IPS-18a (cell line): ENCODE results near the gene TUBGCP6.

Experiments
- H3K27ac ChIP-seq: one replicate; pipeline ENCODE4 v1.5.1; 2013; ENCODE audit warnings: low read length
- H3K27me3 ChIP-seq: one replicate; pipeline ENCODE4 v1.6.1; 2013; ENCODE audit warnings: mild to moderate bottlenecking, low read length; ENCODE audit not compliant: control insufficient read depth, insufficient read depth
- H3K36me3 ChIP-seq: one replicate; pipeline ENCODE4 v1.6.1; 2013; ENCODE audit warnings: low read depth, low read length; ENCODE audit not compliant: control insufficient read depth
- H3K4me1 ChIP-seq: one replicate; pipeline ENCODE4 v1.6.1; 2013; ENCODE audit warnings: low read depth, low read length; ENCODE audit not compliant: control insufficient read depth
- H3K4me3 ChIP-seq: one replicate; pipeline ENCODE4 v1.5.1; 2013; ENCODE audit warnings: low read length
- H3K9ac ChIP-seq: one replicate; pipeline ENCODE4 v1.6.1; 2013; ENCODE audit warnings: mild to moderate bottlenecking, low read length, moderate library complexity
- H3K9me3 ChIP-seq: one replicate; pipeline ENCODE4 v1.6.1; 2013; ENCODE audit warnings: low read depth, low read length; ENCODE audit not compliant: control insufficient read depth

The TUBGCP6 gene

GRCh38 chr22:50180727-50181521 is 63.9 kb downstream of the TUBGCP6 start:
- H3K9ac ChIP-seq, result no peak overlapping the region
- H3K4me3 ChIP-seq, result no peak overlapping the region
- no peaks in the 10 kb centered on the region for H3K9me3 ChIP-seq
- H3K27me3 ChIP-seq, result no peaks in the 10 kb centered on the region
- no peaks in the 10 kb centered on the region for H3K36me3 ChIP-seq
- H3K27ac ChIP-seq, result no peak overlapping the region
- no peaks in the 10 kb centered on the region for H3K4me1 ChIP-seq

GRCh38 chr22:50179937-50180726 is 64.7 kb downstream of the TUBGCP6 start:
- H3K27ac ChIP-seq, result no peak overlapping the region
- H3K4me1 ChIP-seq, result no peaks in the 10 kb centered on the region
- H3K9me3 ChIP-seq, result no peaks in the 10 kb centered on the region
- no peaks in the 10 kb centered on the region for H3K27me3 ChIP-seq
- no peak overlapping the region for H3K9ac ChIP-seq
- no peak overlapping the region for H3K4me3 ChIP-seq
- H3K36me3 ChIP-seq, result no peaks in the 10 kb centered on the region

- H3K4me3 ChIP-seq, result no peak overlapping the region
- no peaks in the 10 kb centered on the region for H3K27me3 ChIP-seq
- H3K9me3 ChIP-seq, result no peaks in the 10 kb centered on the region
- no peak overlapping the region for H3K9ac ChIP-seq
- H3K36me3 ChIP-seq, result no peaks in the 10 kb centered on the region
- no peaks in the 10 kb centered on the region for H3K4me1 ChIP-seq
- H3K27ac ChIP-seq, result no peak overlapping the region
These were observed 65.7 kb downstream of the TUBGCP6 start for GRCh38 chr22:50178871-50179869.

DNA sequence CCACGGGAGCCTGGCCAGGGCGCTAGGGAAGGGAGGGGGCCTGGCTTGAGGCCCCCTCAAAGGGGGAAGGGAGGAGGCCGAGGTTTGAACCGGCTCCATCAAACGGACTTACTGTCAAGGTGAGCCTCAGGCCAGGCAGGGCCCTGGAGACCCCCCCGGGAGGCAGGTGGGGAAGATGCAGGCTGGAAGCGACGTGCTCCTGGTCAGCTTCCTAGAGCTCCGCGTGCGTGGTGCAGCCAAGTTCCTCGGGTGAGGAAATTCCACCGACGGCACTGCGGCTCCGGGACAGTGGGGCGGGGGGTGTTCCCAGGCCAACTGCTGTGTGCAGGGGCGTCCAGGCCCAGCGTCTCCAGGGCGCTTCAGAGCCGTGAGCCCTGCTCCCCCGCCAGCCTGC is 66.4 kb downstream of the TUBGCP6 start:
- no peaks in the 10 kb centered on the region for H3K4me1 ChIP-seq
- no peak overlapping the region for H3K4me3 ChIP-seq
- H3K36me3 ChIP-seq, result no peaks in the 10 kb centered on the region
- H3K27ac ChIP-seq, result no peak overlapping the region
- H3K9me3 ChIP-seq, result no peaks in the 10 kb centered on the region
- H3K9ac ChIP-seq, result no peak overlapping the region
- no peaks in the 10 kb centered on the region for H3K27me3 ChIP-seq

GRCh38 chr22:50177537-50178470 is 67.0 kb downstream of the TUBGCP6 start:
- Histone ChIP-seq H3K4me3 (no peak overlapping the region), H3K9me3 (no peaks in the 10 kb centered on the region), H3K36me3 (no peaks in the 10 kb centered on the region), H3K9ac (no peak overlapping the region), H3K27me3 (no peaks in the 10 kb centered on the region), H3K4me1 (no peaks in the 10 kb centered on the region), H3K27ac (no peak overlapping the region)

- no peaks in the 10 kb centered on the region for H3K36me3 ChIP-seq
- H3K27ac ChIP-seq, result no peak overlapping the region
- peaks cover 4% of the 10 kb centered on the region for H3K27me3 ChIP-seq
- H3K9me3 ChIP-seq, result no peaks in the 10 kb centered on the region
- no peak overlapping the region for H3K9ac ChIP-seq
- no peak overlapping the region for H3K4me3 ChIP-seq
- H3K4me1 ChIP-seq, result no peaks in the 10 kb centered on the region
These were observed 67.8 kb downstream of the TUBGCP6 start for GRCh38 chr22:50176850-50177536.

GRCh38 chr22:50175921-50176849 is 68.6 kb downstream of the TUBGCP6 start:
- no peak overlapping the region for H3K9ac ChIP-seq
- no peaks in the 10 kb centered on the region for H3K4me1 ChIP-seq
- no peak overlapping the region for H3K4me3 ChIP-seq
- H3K27ac ChIP-seq, result no peak overlapping the region
- peaks cover 12% of the 10 kb centered on the region for H3K27me3 ChIP-seq
- H3K9me3 ChIP-seq, result no peaks in the 10 kb centered on the region
- no peaks in the 10 kb centered on the region for H3K36me3 ChIP-seq

DNA sequence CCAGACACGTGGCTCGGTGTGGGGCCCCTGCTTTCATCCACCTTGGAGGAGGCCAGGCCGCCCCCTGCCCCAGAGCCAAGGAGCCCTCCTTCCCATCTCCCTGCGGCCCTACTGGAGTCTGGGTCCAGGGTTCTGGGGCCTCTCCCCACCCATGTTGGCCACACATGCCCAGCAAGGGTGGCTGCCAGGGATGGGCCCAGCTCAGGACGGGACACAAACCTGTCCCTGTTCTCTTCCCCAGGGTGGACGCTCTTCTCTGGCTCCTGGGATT is 69.7 kb downstream of the TUBGCP6 start:
- no peaks in the 10 kb centered on the region for H3K9me3 ChIP-seq
- no peaks in the 10 kb centered on the region for H3K4me1 ChIP-seq
- H3K27me3 ChIP-seq, result peaks cover 17% of the 10 kb centered on the region
- H3K36me3 ChIP-seq, result no peaks in the 10 kb centered on the region
- no peak overlapping the region for H3K4me3 ChIP-seq
- H3K9ac ChIP-seq, result no peak overlapping the region
- no peak overlapping the region for H3K27ac ChIP-seq

GRCh38 chr22:50174382-50175190 is 70.2 kb downstream of the TUBGCP6 start:
- Histone ChIP-seq H3K9ac (no peak overlapping the region), H3K27ac (no peak overlapping the region), H3K4me1 (no peaks in the 10 kb centered on the region), H3K36me3 (no peaks in the 10 kb centered on the region), H3K4me3 (no peak overlapping the region), H3K27me3 (peaks cover 17% of the 10 kb centered on the region), H3K9me3 (no peaks in the 10 kb centered on the region)
